GM12878 (cell line): ENCODE results near the gene NDUFC2. TPM values are rescaled to one million over a fixed set of nuclear protein-coding genes. Genes with fewer than 3 reads are reported as not detected.

Experiments
- ATAC-seq: fragments of 200-7000 bp; cut with Tn5 transposase; 3 replicates; pipeline ENCODE4 v1.9.1; 2020; ENCODE audit warnings: mild to moderate bottlenecking, moderate library complexity
- BruUV-seq: library from RNA; stranded (reverse); fragments of 400-500 nt; replicated peaks from 2 replicates; lab custom pipeline; 2021; lab: Mats Ljungman, UMichigan
- CTCF ChIA-PET: fragments of 300-600 bp; sonication (Branson Sonifier 250); formaldehyde crosslinking; extraction: SDS; loops from one replicate; lab custom pipeline; 2021; ENCODE audit warnings: inconsistent platforms; lab: Yijun Ruan, JAX
- POLR2A ChIA-PET: fragments of 350-600 bp; formaldehyde crosslinking; extraction: SDS; loops from one replicate; lab custom pipeline; 2021; ENCODE audit warnings: inconsistent platforms; lab: Charles Lee
- RAD21 ChIA-PET: fragments of 300-600 bp; sonication (Branson Sonifier 250); formaldehyde crosslinking; loops from one replicate; lab custom pipeline; 2023; ENCODE audit warnings: antibody characterized with exemption; ENCODE audit not compliant: unreplicated experiment; lab: Charles Lee
- SMC1A ChIA-PET: fragments of 300-600 bp; sonication (Branson Sonifier 250); formaldehyde crosslinking; loops from one replicate; lab custom pipeline; 2023; ENCODE audit not compliant: unreplicated experiment, uncharacterized antibody; lab: Charles Lee
- DNase-seq: peaks from one replicate; pipeline ENCODE4 v3.0.0-alpha.2; 2011; ENCODE audit warnings: low read depth, low spot score
- FAIRE-seq: peaks from 3 replicates; lab custom pipeline; 2011; peaks lifted over from hg19 to GRCh38; lab: Jason Lieb, UNC
- H2AFZ ChIP-seq: 2 replicates; pipeline ENCODE4 v1.6.0; 2011; ENCODE audit warnings: low read depth, low read length, control low read depth; ENCODE audit not compliant: control insufficient read depth
- H3K27ac ChIP-seq: 2 replicates; pipeline ENCODE4 v1.5.1; 2011; ENCODE audit warnings: control low read depth; ENCODE audit not compliant: control insufficient read depth, insufficient read depth
- H3K27me3 ChIP-seq, 2 experiments: replicated peaks in 1 of 2; 2 replicates each; pipeline versions ENCODE4 v1.6.0 to v1.6.1; 2011; ENCODE audit warnings: low read length in 1 of 2; ENCODE audit not compliant: control insufficient read depth in 2 of 2, insufficient read depth in 2 of 2
- H3K36me3 ChIP-seq, 2 experiments: 2 replicates each; pipeline ENCODE4 v1.5.1; 2011; ENCODE audit warnings: low read length in 1 of 2; ENCODE audit not compliant: control insufficient read depth in 2 of 2, insufficient read depth in 2 of 2
- H3K4me1 ChIP-seq: 2 replicates; pipeline ENCODE4 v1.6.1; 2011; ENCODE audit warnings: mild to moderate bottlenecking, low read length, moderate library complexity, mixed read lengths; ENCODE audit not compliant: control insufficient read depth, insufficient read depth
- H3K4me2 ChIP-seq: 2 replicates; pipeline ENCODE4 v1.6.0; 2011; ENCODE audit warnings: control low read depth; ENCODE audit not compliant: control insufficient read depth, insufficient read depth
- H3K4me3 ChIP-seq: fragments of 200-600 bp; sonication (generic); 2 replicates; pipeline ENCODE4 v1.5.1; 2016
- H3K79me2 ChIP-seq: 2 replicates; pipeline ENCODE4 v1.6.0; 2011; ENCODE audit warnings: low read length; ENCODE audit not compliant: control insufficient read depth, insufficient read depth
- H3K9ac ChIP-seq: 2 replicates; pipeline ENCODE4 v1.8.0; 2011; ENCODE audit warnings: low read length, control low read depth, mixed read lengths; ENCODE audit not compliant: control insufficient read depth, insufficient read depth
- H3K9me3 ChIP-seq: replicated peaks from 3 replicates; pipeline ENCODE4 v1.5.1; 2011; ENCODE audit warnings: mild to moderate bottlenecking, low read length; ENCODE audit not compliant: control insufficient read depth, insufficient read depth
- H4K20me1 ChIP-seq: 2 replicates; pipeline ENCODE4 v1.6.0; 2011; ENCODE audit not compliant: control insufficient read depth, insufficient read depth
- ASH2L ChIP-seq: fragments of 300-600, 200-600 bp; sonication (generic); IDR thresholded peaks from 2 replicates; pipeline ENCODE4 v1.6.1; 2017; ENCODE audit warnings: low read depth, mild to moderate bottlenecking, borderline replicate concordance
- BACH1 ChIP-seq: fragments of 450-650 bp; IDR thresholded peaks from 2 replicates; pipeline ENCODE4 v1.6.1; 2017; ENCODE audit warnings: mild to moderate bottlenecking, borderline replicate concordance
- BRCA1 ChIP-seq: IDR thresholded peaks from 2 replicates; pipeline ENCODE4 v1.6.1; 2011; ENCODE audit warnings: low read depth, low read length, improper control_type of control experiment
- CBFB ChIP-seq: IDR thresholded peaks from 2 replicates; pipeline ENCODE4 v1.6.1; 2016; ENCODE audit warnings: antibody characterized with exemption, low read depth
- CHD4 ChIP-seq: fragments of 200-600 bp; sonication (generic); IDR thresholded peaks from 2 replicates; pipeline ENCODE4 v1.6.1; 2016; ENCODE audit warnings: mild to moderate bottlenecking
- CTCF ChIP-seq, 3 experiments: IDR thresholded peaks in 2 of 3; conservative IDR thresholded peaks in 1 of 3; 2 replicates each; pipeline ENCODE4 v1.5.1; 2011; ENCODE audit warnings: low read depth in 3 of 3, low read length in 3 of 3, mild to moderate bottlenecking in 3 of 3, control low read depth in 2 of 3, moderate library complexity in 2 of 3, inconsistent platforms in 1 of 3, mixed read lengths in 1 of 3; ENCODE audit not compliant: control insufficient read depth in 2 of 3, insufficient read depth in 1 of 3; ENCODE audit errors: extremely low read depth in 1 of 3
- EGR1 ChIP-seq, 2 experiments: IDR thresholded peaks; 1 replicate in 1 of 2; 2 replicates in 1 of 2; pipeline ENCODE4 v1.6.1; 2011 to 2012; ENCODE audit warnings: low read depth in 2 of 2, low read length in 2 of 2, borderline replicate concordance in 1 of 2, mild to moderate bottlenecking in 1 of 2, moderate library complexity in 1 of 2
- GATAD2B ChIP-seq: fragments of 450-650 bp; conservative IDR thresholded peaks from 2 replicates; pipeline ENCODE4 v1.6.1; 2017; ENCODE audit warnings: low read depth, mild to moderate bottlenecking, moderate library complexity
- HCFC1 ChIP-seq: fragments of 150-350 bp; IDR thresholded peaks from 2 replicates; pipeline ENCODE4 v1.6.1; 2014; ENCODE audit warnings: low read length
- IKZF2 ChIP-seq, 2 experiments: fragments of 450-650 bp; IDR thresholded peaks; 2 replicates each; pipeline ENCODE4 v1.6.1; 2017; ENCODE audit warnings: mild to moderate bottlenecking in 2 of 2, moderate library complexity in 2 of 2
- IRF4 ChIP-seq: IDR thresholded peaks from 2 replicates; pipeline ENCODE4 v1.6.1; 2011; ENCODE audit warnings: low read depth, low read length
- MEF2A ChIP-seq: IDR thresholded peaks from 2 replicates; pipeline ENCODE4 v1.6.1; 2011; ENCODE audit warnings: low read depth, mild to moderate bottlenecking, low read length, moderate library complexity; ENCODE audit not compliant: insufficient read depth
- NFXL1 ChIP-seq: fragments of 450-650 bp; IDR thresholded peaks from 2 replicates; pipeline ENCODE4 v1.6.1; 2017; ENCODE audit warnings: antibody characterized with exemption, mild to moderate bottlenecking, borderline replicate concordance
- PAX5 ChIP-seq: IDR thresholded peaks from 2 replicates; pipeline ENCODE4 v1.6.1; 2011; ENCODE audit warnings: low read depth, low read length, borderline replicate concordance
- PRDM15 ChIP-seq: fragments of 450-650 bp; formaldehyde crosslinking; IDR thresholded peaks from 2 replicates; pipeline ENCODE4 v1.4.0; 2020; ENCODE audit warnings: mild to moderate bottlenecking, moderate library complexity
- SUZ12 ChIP-seq: fragments of 200-600 bp; sonication (generic); IDR thresholded peaks from one replicate; pipeline ENCODE4 v1.6.1; 2018; ENCODE audit warnings: antibody characterized with exemption, mild to moderate bottlenecking; ENCODE audit not compliant: unreplicated experiment
- WGBS: methylation state at CpG from one replicate; pipeline ENCODE4 v1.1.6; 2016; ENCODE audit warnings: low lambda C conversion rate; ENCODE audit not compliant: insufficient replicate concordance, insufficient coverage; ENCODE audit errors: missing lambda C conversion rate; 5-methylcytosine and 5-hydroxymethylcytosine counted together
- in situ Hi-C: fragments of 300-500 bp; cut with MboI; formaldehyde crosslinking; loops from 9 replicates; pipeline ENCODE4 v1.14.3; 2018; ENCODE audit warnings: mixed read lengths
- intact Hi-C: fragments of 100-400 bp; cut with micrococcal nuclease; formaldehyde crosslinking; loops from one replicate; pipeline ENCODE4 v1.14.2; 2022; ENCODE audit not compliant: unreplicated experiment
- polyA plus RNA-seq, 11 experiments: library from polyadenylated mRNA; depleted of rRNA in 4 of 11; unstranded in 6 of 11; stranded (reverse) in 5 of 11; fragments of >200 nt; fragmentation: Nextera tagmentation in 4 of 11; fragmentation: Illumina TruSeq in 1 of 11; extraction: Ambion mirVana in 4 of 11; extraction: Trizol in 1 of 11; gene quantifications; 1 replicate in 1 of 11; 2 replicates in 10 of 11; pipeline versions ENCODE4 v1.2.1 to v1.2.3, GENCODE V29; 2011 to 2016; ENCODE audit warnings: inconsistent platforms in 2 of 11, missing spikeins in 2 of 11, low read depth in 1 of 11
- total RNA-seq, 4 experiments: library from RNA; depleted of rRNA in 3 of 4; stranded (reverse); fragments of >200 nt in 3 of 4; fragmentation: Illumina TruSeq in 1 of 4; extraction: Trizol in 1 of 4; gene quantifications; 2 replicates each; pipeline versions ENCODE4 v1.2.1 to v1.2.3, GENCODE V29; 2013 to 2021

Gene NDUFC2
- total and polyA plus RNA-seq, 10 of the 15 experiments (the other 5 are each of a cell fraction or from before 2014, with no cell fraction given), result 103 to 529 (median 192) TPM

- TF ChIP-seq CBFB, result no peak
- no peak for TF ChIP-seq BACH1
- TF ChIP-seq NFXL1, result no peak
- TF ChIP-seq HCFC1, result no peak
- TF ChIP-seq IRF4, result no peak
- TF ChIP-seq CTCF (IDR thresholded peaks at IDR 0.05 in 2 of 3, conservative IDR thresholded peaks at IDR 0.05 in 1 of 3; ENCODE audit: control insufficient read depth in 2 of 3, extremely low read depth in 1 of 3, insufficient read depth in 1 of 3, low read depth in 3 of 3, low read length in 3 of 3), result no peak
- no peak for TF ChIP-seq CHD4
- TF ChIP-seq IKZF2 (IDR thresholded peaks at IDR 0.05), result no peak
Measured at GRCh38 chr11:78038697-78039313, 40.9 kb downstream of the NDUFC2 start (continued).

GRCh38 chr11:78037825-78038620 is 41.6 kb downstream of the NDUFC2 start:
- ATAC-seq (no peak), DNase-seq (no peak), FAIRE-seq (no peak)
- Histone ChIP-seq H3K4me2 (no peak overlapping the region), H4K20me1 (no peaks in the 10 kb centered on the region), H3K79me2 (no peaks in the 10 kb centered on the region), H3K9ac (no peak overlapping the region), H3K9me3 (no peaks in the 10 kb centered on the region), H3K4me1 (peaks cover 7% of the 10 kb centered on the region), H3K27me3 (no peaks in the 10 kb centered on the region), H3K36me3 (no peaks in the 10 kb centered on the region), H3K4me3 (no peak overlapping the region), H2AFZ (no peak overlapping the region), H3K27ac (no peak overlapping the region)
- ChIA-PET POLR2A (interaction anchor here (0.9 to 1.1 kb wide), 2 partner anchors 13 to 43 kb away, joined by 3 to 4 read pairs; partner anchors contain the start of gene INTS4), CTCF (no interaction called here), SMC1A (interaction anchor here (1.6 kb wide), 1 partner anchor 22 kb away, joined by 6 read pairs; no protein-coding TSS in a partner anchor), RAD21 (no interaction called here)
- 71% methylated on average over 9 of the region's 9 CpGs for WGBS
- intact Hi-C loops, result no loop called here
- no TSS peak for BruUV-seq
- in situ Hi-C loops, result no loop called here
- no peak for TF ChIP-seq CBFB
- TF ChIP-seq BRCA1, result no peak
- TF ChIP-seq EGR1 (IDR thresholded peaks at IDR 0.05; ENCODE audit: borderline replicate concordance in 1 of 2, low read depth in 2 of 2, low read length in 2 of 2), result no peak
- TF ChIP-seq ASH2L, result no peak
- TF ChIP-seq SUZ12, result no peak
- TF ChIP-seq PAX5, result no peak
- TF ChIP-seq PRDM15 (CRISPR knock-in tag), result no peak
- no peak for TF ChIP-seq GATAD2B
- TF ChIP-seq MEF2A, result no peak
